GM12878 (cell line): ENCODE results near the gene KRTAP10-1. TPM values are rescaled to one million over a fixed set of nuclear protein-coding genes. Genes with fewer than 3 reads are reported as not detected.

ENCODE experiments used
- ATAC-seq: fragments of 200-7000 bp; cut with Tn5 transposase; 3 replicates; pipeline ENCODE4 v1.9.1; 2020; ENCODE audit warnings: mild to moderate bottlenecking, moderate library complexity
- BruUV-seq: library from RNA; stranded (reverse); fragments of 400-500 nt; replicated peaks from 2 replicates; lab custom pipeline; 2021; lab: Mats Ljungman, UMichigan
- CTCF ChIA-PET: fragments of 300-600 bp; sonication (Branson Sonifier 250); formaldehyde crosslinking; extraction: SDS; loops from one replicate; lab custom pipeline; 2021; ENCODE audit warnings: inconsistent platforms; lab: Yijun Ruan, JAX
- POLR2A ChIA-PET: fragments of 350-600 bp; formaldehyde crosslinking; extraction: SDS; loops from one replicate; lab custom pipeline; 2021; ENCODE audit warnings: inconsistent platforms; lab: Charles Lee
- RAD21 ChIA-PET: fragments of 300-600 bp; sonication (Branson Sonifier 250); formaldehyde crosslinking; loops from one replicate; lab custom pipeline; 2023; ENCODE audit warnings: antibody characterized with exemption; ENCODE audit not compliant: unreplicated experiment; lab: Charles Lee
- SMC1A ChIA-PET: fragments of 300-600 bp; sonication (Branson Sonifier 250); formaldehyde crosslinking; loops from one replicate; lab custom pipeline; 2023; ENCODE audit not compliant: unreplicated experiment, uncharacterized antibody; lab: Charles Lee
- DNase-seq: peaks from one replicate; pipeline ENCODE4 v3.0.0-alpha.2; 2011; ENCODE audit warnings: low read depth, low spot score
- FAIRE-seq: peaks from 3 replicates; lab custom pipeline; 2011; peaks lifted over from hg19 to GRCh38; lab: Jason Lieb, UNC
- H2AFZ ChIP-seq: 2 replicates; pipeline ENCODE4 v1.6.0; 2011; ENCODE audit warnings: low read depth, low read length, control low read depth; ENCODE audit not compliant: control insufficient read depth
- H3K27ac ChIP-seq: 2 replicates; pipeline ENCODE4 v1.5.1; 2011; ENCODE audit warnings: control low read depth; ENCODE audit not compliant: control insufficient read depth, insufficient read depth
- H3K27me3 ChIP-seq, 2 experiments: replicated peaks in 1 of 2; 2 replicates each; pipeline versions ENCODE4 v1.6.0 to v1.6.1; 2011; ENCODE audit warnings: low read length in 1 of 2; ENCODE audit not compliant: control insufficient read depth in 2 of 2, insufficient read depth in 2 of 2
- H3K36me3 ChIP-seq, 2 experiments: 2 replicates each; pipeline ENCODE4 v1.5.1; 2011; ENCODE audit warnings: low read length in 1 of 2; ENCODE audit not compliant: control insufficient read depth in 2 of 2, insufficient read depth in 2 of 2
- H3K4me1 ChIP-seq: 2 replicates; pipeline ENCODE4 v1.6.1; 2011; ENCODE audit warnings: mild to moderate bottlenecking, low read length, moderate library complexity, mixed read lengths; ENCODE audit not compliant: control insufficient read depth, insufficient read depth
- H3K4me2 ChIP-seq: 2 replicates; pipeline ENCODE4 v1.6.0; 2011; ENCODE audit warnings: control low read depth; ENCODE audit not compliant: control insufficient read depth, insufficient read depth
- H3K4me3 ChIP-seq: fragments of 200-600 bp; sonication (generic); 2 replicates; pipeline ENCODE4 v1.5.1; 2016
- H3K79me2 ChIP-seq: 2 replicates; pipeline ENCODE4 v1.6.0; 2011; ENCODE audit warnings: low read length; ENCODE audit not compliant: control insufficient read depth, insufficient read depth
- H3K9ac ChIP-seq: 2 replicates; pipeline ENCODE4 v1.8.0; 2011; ENCODE audit warnings: low read length, control low read depth, mixed read lengths; ENCODE audit not compliant: control insufficient read depth, insufficient read depth
- H3K9me3 ChIP-seq: replicated peaks from 3 replicates; pipeline ENCODE4 v1.5.1; 2011; ENCODE audit warnings: mild to moderate bottlenecking, low read length; ENCODE audit not compliant: control insufficient read depth, insufficient read depth
- H4K20me1 ChIP-seq: 2 replicates; pipeline ENCODE4 v1.6.0; 2011; ENCODE audit not compliant: control insufficient read depth, insufficient read depth
- CBFB ChIP-seq: IDR thresholded peaks from 2 replicates; pipeline ENCODE4 v1.6.1; 2016; ENCODE audit warnings: antibody characterized with exemption, low read depth
- CEBPB ChIP-seq, 2 experiments: fragments of 150-350 bp in 1 of 2; IDR thresholded peaks; 2 replicates each; pipeline ENCODE4 v1.6.1; 2012 to 2014; ENCODE audit warnings: low read depth in 2 of 2, low read length in 2 of 2, borderline replicate concordance in 1 of 2, inconsistent platforms in 1 of 2
- ESRRA ChIP-seq: IDR thresholded peaks from 2 replicates; pipeline ENCODE4 v1.6.1; 2012; ENCODE audit warnings: mild to moderate bottlenecking, low read length, improper control_type of control experiment
- EZH2 ChIP-seq: IDR thresholded peaks from 2 replicates; pipeline ENCODE4 v1.6.1; 2012; ENCODE audit warnings: low read depth, mild to moderate bottlenecking, control low read depth, inconsistent platforms, low read length, borderline replicate concordance; ENCODE audit not compliant: control insufficient read depth
- FOXM1 ChIP-seq: IDR thresholded peaks from 2 replicates; pipeline ENCODE4 v1.6.1; 2012; ENCODE audit warnings: low read depth, mild to moderate bottlenecking, inconsistent platforms, low read length, moderate library complexity
- GATAD2B ChIP-seq: fragments of 450-650 bp; conservative IDR thresholded peaks from 2 replicates; pipeline ENCODE4 v1.6.1; 2017; ENCODE audit warnings: low read depth, mild to moderate bottlenecking, moderate library complexity
- HDAC2 ChIP-seq: fragments of 200-600 bp; sonication (generic); IDR thresholded peaks from 2 replicates; pipeline ENCODE4 v1.6.1; 2017
- KDM1A ChIP-seq: fragments of 200-600 bp; sonication (generic); IDR thresholded peaks from 2 replicates; pipeline ENCODE4 v1.6.1; 2016; ENCODE audit warnings: borderline replicate concordance
- MAX ChIP-seq: IDR thresholded peaks from 2 replicates; pipeline ENCODE4 v1.6.1; 2012; ENCODE audit warnings: low read depth, low read length, improper control_type of control experiment
- MXI1 ChIP-seq: fragments of 150-350 bp; IDR thresholded peaks from 2 replicates; pipeline ENCODE4 v1.6.1; 2011; ENCODE audit warnings: low read depth, mild to moderate bottlenecking, inconsistent platforms, low read length, improper control_type of control experiment
- MYC ChIP-seq: IDR thresholded peaks from 2 replicates; pipeline ENCODE4 v1.6.1; 2011; ENCODE audit warnings: mild to moderate bottlenecking, low read length, moderate library complexity, inconsistent platforms; ENCODE audit not compliant: insufficient read depth, insufficient replicate concordance, insufficient read length, severe bottlenecking
- PML ChIP-seq: IDR thresholded peaks from 2 replicates; pipeline ENCODE4 v1.6.1; 2012; ENCODE audit warnings: low read length, inconsistent platforms
- POLR2AphosphoS2 ChIP-seq: IDR thresholded peaks from 2 replicates; pipeline ENCODE4 v1.6.1; 2011; ENCODE audit warnings: low read depth, mild to moderate bottlenecking, low read length, improper control_type of control experiment, moderate library complexity
- REST ChIP-seq: IDR thresholded peaks from 2 replicates; pipeline ENCODE4 v1.6.1; 2012; ENCODE audit warnings: mild to moderate bottlenecking, low read depth, low read length
- STAT1 ChIP-seq: fragments of 450-650 bp; conservative IDR thresholded peaks from 2 replicates; pipeline ENCODE4 v1.6.1; 2014; ENCODE audit warnings: antibody characterized with exemption, mild to moderate bottlenecking
- SUPT20H ChIP-seq: IDR thresholded peaks from 2 replicates; pipeline ENCODE4 v1.6.1; 2011; ENCODE audit warnings: low read depth, mild to moderate bottlenecking, low read length, moderate library complexity, borderline replicate concordance; ENCODE audit not compliant: control insufficient read depth
- TCF3 ChIP-seq: IDR thresholded peaks from 2 replicates; pipeline ENCODE4 v1.6.1; 2012; ENCODE audit warnings: low read depth, mild to moderate bottlenecking, low read length, borderline replicate concordance; ENCODE audit not compliant: insufficient read depth
- TCF7 ChIP-seq: IDR thresholded peaks from 2 replicates; pipeline ENCODE4 v1.6.1; 2014; ENCODE audit warnings: antibody characterized with exemption, borderline replicate concordance
- ZNF384 ChIP-seq: IDR thresholded peaks from 2 replicates; pipeline ENCODE4 v1.6.1; 2012; ENCODE audit warnings: low read depth, mild to moderate bottlenecking, low read length, improper control_type of control experiment, borderline replicate concordance
- WGBS: methylation state at CpG from one replicate; pipeline ENCODE4 v1.1.6; 2016; ENCODE audit warnings: low lambda C conversion rate; ENCODE audit not compliant: insufficient replicate concordance, insufficient coverage; ENCODE audit errors: missing lambda C conversion rate; 5-methylcytosine and 5-hydroxymethylcytosine counted together
- in situ Hi-C: fragments of 300-500 bp; cut with MboI; formaldehyde crosslinking; loops from 9 replicates; pipeline ENCODE4 v1.14.3; 2018; ENCODE audit warnings: mixed read lengths
- intact Hi-C: fragments of 100-400 bp; cut with micrococcal nuclease; formaldehyde crosslinking; loops from one replicate; pipeline ENCODE4 v1.14.2; 2022; ENCODE audit not compliant: unreplicated experiment
- polyA plus RNA-seq, 11 experiments: library from polyadenylated mRNA; depleted of rRNA in 4 of 11; unstranded in 6 of 11; stranded (reverse) in 5 of 11; fragments of >200 nt; fragmentation: Nextera tagmentation in 4 of 11; fragmentation: Illumina TruSeq in 1 of 11; extraction: Ambion mirVana in 4 of 11; extraction: Trizol in 1 of 11; gene quantifications; 1 replicate in 1 of 11; 2 replicates in 10 of 11; pipeline versions ENCODE4 v1.2.1 to v1.2.3, GENCODE V29; 2011 to 2016; ENCODE audit warnings: inconsistent platforms in 2 of 11, missing spikeins in 2 of 11, low read depth in 1 of 11
- total RNA-seq, 4 experiments: library from RNA; depleted of rRNA in 3 of 4; stranded (reverse); fragments of >200 nt in 3 of 4; fragmentation: Illumina TruSeq in 1 of 4; extraction: Trizol in 1 of 4; gene quantifications; 2 replicates each; pipeline versions ENCODE4 v1.2.1 to v1.2.3, GENCODE V29; 2013 to 2021

KRTAP10-1 gene
- total and polyA plus RNA-seq, 10 of the 15 experiments (the other 5 are each of a cell fraction or from before 2014, with no cell fraction given) = not detected

GRCh38 chr21:44499211-44499560, 40.8 kb downstream of the KRTAP10-1 start:
- Histone ChIP-seq H3K79me2 (no peaks in the 10 kb centered on the region), H3K27me3 (no peaks in the 10 kb centered on the region; a peak in 1 of 4 replicates), H3K27ac (no peak overlapping the region), H3K9me3 (no peaks in the 10 kb centered on the region; the same call in 2 of the 3 replicates), H4K20me1 (no peaks in the 10 kb centered on the region), H2AFZ (no peak overlapping the region), H3K9ac (no peak overlapping the region), H3K4me2 (no peak overlapping the region), H3K4me1 (no peaks in the 10 kb centered on the region), H3K4me3 (no peak overlapping the region), H3K36me3 (no peaks in the 10 kb centered on the region)
- in situ Hi-C loops = no loop called here
- 55% methylated on average over 18 of the region's 18 CpGs for WGBS
- BruUV-seq = no TSS peak
- POLR2A ChIA-PET = no interaction called here
- SMC1A ChIA-PET = no interaction called here
- CTCF ChIA-PET = no interaction called here
- RAD21 ChIA-PET = no interaction called here
- DNase-seq (no peak), FAIRE-seq (no peak), ATAC-seq (no peak)
- TF ChIP-seq STAT1 = no peak
- no peak for TF ChIP-seq ESRRA
- TF ChIP-seq CEBPB (IDR thresholded peaks at IDR 0.05; ENCODE audit: borderline replicate concordance in 1 of 2, low read depth in 2 of 2, low read length in 2 of 2) = no peak
- no peak for TF ChIP-seq MAX
- TF ChIP-seq POLR2AphosphoS2 = no peak
- no peak for TF ChIP-seq HDAC2
- no peak for TF ChIP-seq SUPT20H
- TF ChIP-seq FOXM1 = no peak
- TF ChIP-seq GATAD2B = no peak
- no peak for TF ChIP-seq REST
- no peak for TF ChIP-seq PML
- no peak for TF ChIP-seq MYC
- no peak for TF ChIP-seq KDM1A
- no peak for TF ChIP-seq TCF7
- TF ChIP-seq MXI1 = no peak
- TF ChIP-seq EZH2 = no peak
- TF ChIP-seq TCF3 = no peak
- no peak for TF ChIP-seq ZNF384
- TF ChIP-seq CBFB = no peak
- intact Hi-C loops = no loop called here
